NT2/D1 (cell line): ENCODE data around the gene ZNF319.

Source experiments
- YY1 ChIP-seq: IDR thresholded peaks from 2 replicates; pipeline ENCODE4 v1.6.1; 2011; ENCODE audit not compliant: insufficient read length, insufficient read depth
- ZNF274 ChIP-seq: IDR thresholded peaks from 2 replicates; pipeline ENCODE4 v1.6.1; 2011; ENCODE audit warnings: mild to moderate bottlenecking, low read depth, low read length

GRCh38 chr16:57961538-57961937 lies 38.9 kb downstream of the ZNF319 start:
- no peak for TF ChIP-seq YY1
- TF ChIP-seq ZNF274 = no peak
